ENCODE data around the gene RNF115. TPM values are rescaled to one million over a fixed set of nuclear protein-coding genes. Genes with fewer than 3 reads are reported as not detected.
"Not testable (repeated sequence)": the region's sequence is repeated elsewhere in the genome, so short reads cannot be mapped to it uniquely, and the experiment has no call there.

RNF115 gene
- total RNA-seq (2014; rRNA removed; shearing (Covaris generic)): 7.5 and 9.3 TPM in 2 replicates
- polyA plus RNA-seq (2015; cell fraction: cytosol; rRNA removed): 5.6 TPM in 2 replicates
- polyA plus RNA-seq (2015; cell fraction: nucleus; rRNA removed): 6.9 and 9.7 TPM in 2 replicates

GRCh38 chr1:145823565-145824498 is at the start of gene RNF115, which contains the start of gene POLR3C:
RNF115 (minus strand) TSS chr1:145824095; CDS start chr1:145823873, 222 bp downstream.
POLR3C (plus strand) TSS chr1:145824200; CDS start chr1:145825777, 1,577 bp downstream.
- DNase-seq (ENCODE audit: low read depth): peak; percentile 93

GRCh38 chr1:145871994-145872924 is 48.4 kb upstream of the RNF115 start:
- no peak for DNase-seq (ENCODE audit: low read depth)

GRCh38 chr1:145868232-145868631 is 44.3 kb upstream of the RNF115 start:
- DNase-seq (ENCODE audit: low read depth): no peak

- DNase-seq (ENCODE audit: low read depth): no peak
Observed at GRCh38 chr1:145863282-145864018, 39.6 kb upstream of the RNF115 start.

- peak; percentile 84 for DNase-seq (ENCODE audit: low read depth)
Observed at GRCh38 chr1:145859491-145860023, 35.7 kb upstream of the RNF115 start.

- peak; percentile 90 for DNase-seq (ENCODE audit: low read depth)
Observed at GRCh38 chr1:145858901-145859490, 35.1 kb upstream of the RNF115 start, which contains the start of gene PIAS3. PIAS3 (minus strand) TSS chr1:145859081; CDS start chr1:145858990, 91 bp downstream.

- DNase-seq (ENCODE audit: low read depth): no peak
Observed at GRCh38 chr1:145858238-145858900, 34.5 kb upstream of the RNF115 start.

GRCh38 chr1:145857170-145857569 is 33.3 kb upstream of the RNF115 start:
- no peak for DNase-seq (ENCODE audit: low read depth)

GRCh38 chr1:145855426-145855948 is 31.6 kb upstream of the RNF115 start:
- no peak for DNase-seq (ENCODE audit: low read depth)

GRCh38 chr1:145849356-145850160 is 25.7 kb upstream of the RNF115 start:
- DNase-seq (ENCODE audit: low read depth): peak; percentile 85

GRCh38 chr1:145847827-145848226 is 23.9 kb upstream of the RNF115 start:
- DNase-seq (ENCODE audit: low read depth): no peak

- DNase-seq (ENCODE audit: low read depth): no peak
Observed at GRCh38 chr1:145846201-145846612, 22.3 kb upstream of the RNF115 start.

- peak; percentile 59 for DNase-seq (ENCODE audit: low read depth)
Observed at GRCh38 chr1:145845514-145846161, 21.7 kb upstream of the RNF115 start, which contains the start of gene NUDT17. NUDT17 (plus strand) TSS chr1:145845630; CDS start chr1:145845641, 11 bp downstream.

- DNase-seq (ENCODE audit: low read depth): peak; percentile 26
Observed at GRCh38 chr1:145845144-145845513, 21.2 kb upstream of the RNF115 start.

GRCh38 chr1:145843031-145843430 is 19.1 kb upstream of the RNF115 start:
- no peak for DNase-seq (ENCODE audit: low read depth)

- no peak for DNase-seq (ENCODE audit: low read depth)
Observed at GRCh38 chr1:145837656-145838055, 13.8 kb upstream of the RNF115 start.

GRCh38 chr1:145830810-145831209 is 6.9 kb upstream of the RNF115 start:
- not testable (repeated sequence) for DNase-seq (ENCODE audit: low read depth)
